GOT3 (cell line): ENCODE results near the gene LRRC37A.
"Not testable (repeated sequence)": the region's sequence is repeated elsewhere in the genome, so short reads cannot be mapped to it uniquely, and the experiment has no call there.

Source experiments
- DNase-seq: peaks from one replicate; lab custom pipeline; 2025; ENCODE audit warnings: mixed read lengths; lab: John Stamatoyannopoulos, UW

The LRRC37A gene

GRCh38 chr17:46287587-46287986, 7.3 kb upstream of the LRRC37A start:
- not testable (repeated sequence) for DNase-seq

DNA sequence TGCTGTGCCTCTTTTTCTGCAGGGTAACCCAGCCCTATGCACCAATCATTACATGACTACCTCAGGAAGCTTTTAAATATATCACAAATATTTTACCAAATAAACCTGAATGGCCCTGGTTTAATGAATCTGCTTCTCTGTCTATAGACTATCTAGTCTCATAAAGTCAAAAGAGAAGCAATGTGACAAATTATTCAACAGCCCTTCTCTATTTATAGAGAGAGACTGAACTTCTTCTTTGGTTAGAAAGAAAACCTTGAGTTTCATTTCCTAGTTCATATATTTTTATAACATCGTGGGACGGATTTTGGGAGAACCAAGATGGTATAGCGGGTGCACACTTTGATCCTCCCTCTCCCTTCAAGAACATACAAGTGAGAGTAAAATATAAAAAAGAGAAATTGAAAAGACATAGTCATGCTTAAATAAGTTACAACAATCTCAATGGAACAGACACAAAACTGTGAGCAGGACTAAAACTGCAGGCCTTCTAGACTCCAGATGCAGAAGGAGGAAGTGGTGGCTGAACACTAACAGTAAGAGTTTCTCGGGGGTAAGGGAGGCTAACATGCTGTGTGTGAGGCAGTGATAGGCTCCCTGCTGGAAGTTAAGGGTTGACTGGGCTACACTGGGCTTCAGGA, 3.9 kb upstream of the LRRC37A start:
- not testable (repeated sequence) for DNase-seq

DNA sequence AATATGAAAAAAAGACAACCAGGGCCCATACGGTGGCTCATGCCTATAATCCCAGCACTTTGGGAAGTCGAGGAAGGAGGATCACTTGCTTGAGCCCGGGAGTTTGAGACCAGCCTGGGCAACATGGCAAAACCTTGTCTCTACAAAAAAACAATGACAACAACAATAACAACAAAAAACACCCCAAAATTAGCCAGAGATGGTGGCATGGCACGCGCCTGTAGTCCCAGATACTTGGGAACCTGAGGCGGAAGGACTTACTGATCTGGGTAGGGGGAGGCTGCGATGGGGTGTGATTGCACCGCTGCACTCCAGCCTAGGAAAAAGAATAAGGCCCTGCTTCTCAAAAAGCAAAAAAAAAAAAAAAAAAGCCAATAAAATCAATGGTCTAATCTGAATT, 3.3 kb upstream of the LRRC37A start:
- DNase-seq, result not testable (repeated sequence)

- DNase-seq, result not testable (repeated sequence)
Measured at GRCh38 chr17:46341220-46341619, 46.3 kb downstream of the LRRC37A start.

GRCh38 chr17:46342131-46342530, 47.2 kb downstream of the LRRC37A start:
- DNase-seq, result not testable (repeated sequence)

- not testable (repeated sequence) for DNase-seq
Measured at GRCh38 chr17:46348345-46348744, 53.4 kb downstream of the LRRC37A start.

DNA sequence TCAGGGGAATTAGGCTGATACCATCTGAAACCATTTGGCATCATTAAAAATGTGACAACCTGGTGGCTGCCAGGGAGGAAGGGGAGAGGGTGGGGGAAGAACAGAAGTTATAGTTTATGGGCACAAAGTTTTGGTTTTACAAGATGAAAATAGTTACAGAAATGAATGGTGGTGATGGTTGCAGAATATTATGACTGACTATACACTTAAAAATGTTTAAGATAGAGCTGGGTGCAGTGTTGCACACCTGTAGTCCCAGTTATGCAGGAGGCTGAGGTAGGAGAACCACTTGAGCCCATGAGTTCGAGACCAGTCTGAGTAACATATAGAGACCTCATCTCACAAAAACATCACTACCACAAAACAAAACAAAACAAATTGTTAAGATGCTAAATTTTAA, 54.1 kb downstream of the LRRC37A start:
- DNase-seq, result not testable (repeated sequence)

DNA sequence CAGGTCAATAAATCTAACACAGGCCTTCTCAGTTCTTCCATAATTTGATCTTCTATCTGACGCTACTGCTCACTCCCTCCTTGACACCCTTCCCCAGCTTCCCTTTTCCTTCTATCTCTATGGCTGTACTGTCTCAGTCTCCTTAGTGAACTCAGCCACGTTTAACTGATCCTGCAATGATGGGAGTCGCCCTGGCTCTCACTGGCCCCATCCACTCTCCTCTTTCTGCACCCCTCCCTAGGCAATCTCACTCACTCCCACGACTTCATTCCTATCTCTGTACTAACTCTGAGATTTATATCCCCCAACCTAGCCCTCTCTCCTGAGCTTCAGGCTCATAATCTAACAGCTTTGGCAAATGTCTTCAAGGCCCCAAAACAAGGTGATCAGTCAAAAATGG, 58.9 kb downstream of the LRRC37A start:
- DNase-seq, result not testable (repeated sequence)

DNA sequence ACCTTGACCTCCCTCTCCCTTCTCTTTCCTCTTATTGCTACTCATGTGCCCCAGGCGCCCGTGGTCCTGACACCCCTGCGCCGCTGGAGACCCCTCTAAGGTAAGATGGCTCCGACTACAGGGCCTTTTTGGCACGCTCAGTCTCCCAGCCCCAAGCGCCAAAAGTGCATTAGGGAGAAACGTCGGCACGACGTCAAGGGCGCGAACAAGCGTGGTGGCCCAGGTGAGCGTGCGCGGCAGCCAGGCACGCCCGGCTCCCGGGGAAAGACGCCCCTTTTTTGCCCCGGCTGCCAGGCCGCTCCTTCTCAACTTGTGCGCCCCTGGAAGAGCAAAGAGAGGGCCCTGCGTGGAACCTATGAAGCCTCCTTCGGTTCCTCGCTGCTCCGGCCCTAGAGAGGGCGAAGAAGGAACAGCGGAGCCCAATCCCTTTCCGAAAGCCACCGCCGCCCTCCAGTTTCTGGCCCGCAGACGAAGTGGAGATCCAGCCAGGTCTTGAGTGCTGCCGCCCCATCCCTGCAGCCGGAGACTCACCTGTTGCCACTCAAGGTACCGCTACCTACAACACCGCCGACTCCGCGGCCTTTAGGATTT, 66.3 kb downstream of the LRRC37A start:
- not testable (repeated sequence) for DNase-seq

DNA sequence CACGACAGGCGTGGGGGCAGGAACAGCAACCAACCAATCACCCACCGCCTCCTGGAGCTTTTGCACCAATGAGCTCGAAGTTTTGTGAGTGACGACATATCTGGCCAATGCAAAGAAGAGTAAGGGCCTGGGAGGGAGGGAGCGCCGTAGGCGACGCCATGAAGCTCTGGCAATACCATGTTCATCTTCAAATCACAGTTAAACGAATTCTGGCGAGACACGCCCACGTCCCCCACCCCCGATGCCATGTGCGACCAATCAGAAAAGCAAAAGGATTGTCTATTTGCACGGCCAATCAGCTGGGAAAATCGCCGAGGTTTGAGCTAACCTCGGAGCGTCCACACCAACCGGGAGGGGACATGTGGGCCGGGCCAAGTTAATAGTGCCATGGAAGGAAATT, 66.8 kb downstream of the LRRC37A start, which contains the start of gene ARL17B:
Gene ARL17B, minus strand, starts transcription at position 12 of the 400 bp plus-strand sequence. CDS start 3,369 bp downstream, outside the sequence.
- not testable (repeated sequence) for DNase-seq

GRCh38 chr17:46367520-46367919, 72.6 kb downstream of the LRRC37A start:
- not testable (repeated sequence) for DNase-seq

DNA sequence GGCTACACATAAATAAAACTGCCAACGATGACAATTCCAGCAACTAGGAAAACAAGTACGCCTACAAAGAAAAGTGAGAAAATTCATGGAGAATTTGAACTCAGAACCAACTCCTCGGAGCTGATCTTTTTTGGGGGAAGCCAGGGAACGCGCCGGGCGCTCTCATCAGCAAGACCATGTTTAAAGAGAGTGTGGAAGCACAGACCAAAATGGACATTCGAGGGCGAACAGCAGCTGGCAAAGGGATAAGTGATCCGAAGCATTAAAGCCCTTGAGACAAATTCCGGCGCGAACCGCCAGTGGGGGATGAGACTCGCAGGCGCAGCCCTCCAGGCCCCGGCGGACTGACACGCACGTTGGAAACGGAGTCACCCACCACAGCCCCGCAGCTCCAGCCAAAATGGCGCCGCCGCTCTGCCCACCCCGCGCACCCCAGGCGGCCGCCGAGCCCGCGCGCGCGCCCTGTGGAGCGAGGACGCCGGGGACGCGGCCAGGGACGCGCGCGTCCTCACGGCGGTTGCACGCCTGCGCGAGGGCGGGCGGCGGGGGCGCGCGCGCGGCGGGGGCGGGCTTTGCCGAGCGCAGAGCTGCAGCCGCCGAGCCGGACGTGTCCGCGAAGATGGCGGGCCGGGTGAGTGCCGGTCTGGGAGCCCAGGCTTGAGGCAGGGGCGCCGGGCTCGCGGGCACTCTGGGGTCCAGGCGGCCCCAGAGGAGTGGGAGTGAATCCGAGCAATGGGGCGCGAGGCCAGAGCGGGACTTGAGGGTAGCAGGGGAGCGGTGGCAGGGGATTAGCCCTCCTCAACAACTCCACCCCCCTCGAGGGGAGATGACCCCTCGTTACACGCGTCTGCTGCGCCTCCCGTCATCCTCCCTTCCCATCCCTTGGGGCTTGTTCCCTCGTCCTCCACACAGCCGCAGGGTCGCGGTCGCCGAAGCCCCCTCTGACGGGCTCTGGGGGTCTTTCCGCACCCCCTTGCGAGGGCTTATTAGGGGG, 77.6 kb downstream of the LRRC37A start:
- not testable (repeated sequence) for DNase-seq

- DNase-seq, result not testable (repeated sequence)
Measured at GRCh38 chr17:46373418-46373817, 78.5 kb downstream of the LRRC37A start.

- not testable (repeated sequence) for DNase-seq
Measured at GRCh38 chr17:46383118-46383517, 88.2 kb downstream of the LRRC37A start.

- DNase-seq, result not testable (repeated sequence)
Measured at GRCh38 chr17:46385491-46385890, 90.6 kb downstream of the LRRC37A start.
